ENCODE results near the gene RXRA. TPM values are rescaled to one million over a fixed set of nuclear protein-coding genes. Genes with fewer than 3 reads are reported as not detected.

Gene RXRA
- polyA plus RNA-seq, 1 of the 3 experiments (the other 2 are of a cell fraction): 7.6 TPM

DNA sequence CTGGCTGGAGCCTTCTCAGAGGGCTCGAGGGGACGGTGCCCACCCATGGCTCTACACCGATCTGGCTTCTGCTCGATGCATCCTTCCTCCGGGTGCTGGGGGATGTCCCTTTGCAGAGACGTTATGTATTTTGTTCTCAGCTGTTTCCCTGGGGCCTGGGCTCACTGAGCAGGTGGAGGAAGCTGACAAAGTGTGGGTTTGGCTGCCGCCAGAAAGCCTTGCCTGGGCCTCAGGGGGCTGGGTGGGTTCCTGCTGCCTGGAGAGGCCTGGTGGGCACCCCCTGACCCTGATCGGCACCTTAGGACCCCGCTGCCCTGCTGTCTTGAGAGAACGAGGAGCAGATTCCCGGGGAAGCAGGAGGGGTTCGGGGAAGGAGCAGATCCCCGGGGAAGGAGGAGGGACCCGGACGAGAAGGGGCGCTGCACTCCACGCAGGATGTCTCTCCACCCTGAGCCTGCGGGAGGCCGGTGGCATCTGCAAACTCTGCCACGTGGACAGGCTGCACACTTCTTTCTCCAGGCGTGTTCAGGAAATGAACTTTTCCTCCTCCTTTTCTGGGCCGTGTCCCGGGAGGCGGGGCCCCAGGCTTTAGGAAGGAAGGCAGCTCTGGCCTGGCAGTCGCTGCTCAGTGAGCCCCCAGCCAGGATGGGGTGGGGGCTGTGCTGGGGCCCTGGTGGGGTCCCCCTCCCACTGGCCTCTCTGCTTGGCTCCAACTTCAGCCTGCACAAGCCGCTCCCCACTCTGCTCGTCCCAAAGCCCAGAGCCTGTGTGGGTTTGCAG, 148.9 kb downstream of the RXRA start:
- H3K4me1 ChIP-seq (ENCODE audit: control insufficient read depth in 1 of 2, insufficient read depth in 2 of 2, low read depth in 1 of 2, low read length in 1 of 2): no peaks in the 10 kb centered on the region
- H3K4me2 ChIP-seq: no peak overlapping the region
- ChIA-PET POLR2A (no interaction called here), CTCF (interaction anchor here (1.0 kb wide), 1 partner anchor 304 kb away, joined by 3 read pairs; no protein-coding TSS in a partner anchor)
- H3K9me3 ChIP-seq: no peaks in the 10 kb centered on the region
- H3K4me3 ChIP-seq (ENCODE audit: low read depth in 2 of 2, low read length in 1 of 2): no peak overlapping the region
- no peak overlapping the region for H3K27ac ChIP-seq (ENCODE audit: low read depth in 2 of 2, low read length in 1 of 2)
- DNase-seq: no peak
- H3K9ac ChIP-seq: no peak overlapping the region
- no peaks in the 10 kb centered on the region for H3K36me3 ChIP-seq (replicated peaks in 1 of 2; ENCODE audit: control insufficient read depth in 1 of 2, insufficient read depth in 2 of 2, low read length in 1 of 2)
- 87% methylated on average over 17 of the region's 27 CpGs for WGBS (ENCODE audit: low lambda C conversion rate)
- H3K79me2 ChIP-seq (ENCODE audit: insufficient read depth): no peaks in the 10 kb centered on the region
- no peaks in the 10 kb centered on the region for H3K27me3 ChIP-seq (ENCODE audit: insufficient read depth)
- H3F3A ChIP-seq (replicated peaks; ENCODE audit: insufficient read depth): no peaks in the 10 kb centered on the region
- TF ChIP-seq, protein P1, sequence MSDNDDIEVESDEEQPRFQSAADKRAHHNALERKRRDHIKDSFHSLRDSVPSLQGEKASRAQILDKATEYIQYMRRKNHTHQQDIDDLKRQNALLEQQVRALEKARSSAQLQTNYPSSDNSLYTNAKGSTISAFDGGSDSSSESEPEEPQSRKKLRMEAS (IDR thresholded peaks at IDR 0.05; ENCODE audit: low read depth): no peak
- TF ChIP-seq REST (IDR thresholded peaks at IDR 0.05; ENCODE audit: low read depth, low read length): no peak
- TF ChIP-seq MXI1 (IDR thresholded peaks at IDR 0.05; ENCODE audit: low read depth, low read length): no peak
- no peak for TF ChIP-seq SIN3A (IDR thresholded peaks at IDR 0.05; ENCODE audit: borderline replicate concordance, low read depth, low read length)
- TF ChIP-seq, protein P2, sequence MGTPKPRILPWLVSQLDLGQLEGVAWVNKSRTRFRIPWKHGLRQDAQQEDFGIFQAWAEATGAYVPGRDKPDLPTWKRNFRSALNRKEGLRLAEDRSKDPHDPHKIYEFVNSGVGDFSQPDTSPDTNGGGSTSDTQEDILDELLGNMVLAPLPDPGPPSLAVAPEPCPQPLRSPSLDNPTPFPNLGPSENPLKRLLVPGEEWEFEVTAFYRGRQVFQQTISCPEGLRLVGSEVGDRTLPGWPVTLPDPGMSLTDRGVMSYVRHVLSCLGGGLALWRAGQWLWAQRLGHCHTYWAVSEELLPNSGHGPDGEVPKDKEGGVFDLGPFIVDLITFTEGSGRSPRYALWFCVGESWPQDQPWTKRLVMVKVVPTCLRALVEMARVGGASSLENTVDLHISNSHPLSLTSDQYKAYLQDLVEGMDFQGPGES (IDR thresholded peaks at IDR 0.05; ENCODE audit: low read depth, low read length): no peak
- no peak for TF ChIP-seq FOXJ3 (CRISPR knock-in tag; IDR thresholded peaks at IDR 0.05)
- no peak for TF ChIP-seq FOXM1 (IDR thresholded peaks at IDR 0.05; ENCODE audit: low read depth)
- TF ChIP-seq USF2 (IDR thresholded peaks at IDR 0.05; ENCODE audit: borderline replicate concordance, low read depth, low read length): no peak
- H4K20me1 ChIP-seq (ENCODE audit: insufficient read depth): no peaks in the 10 kb centered on the region
- no peaks in the 10 kb centered on the region for H3K9me2 ChIP-seq
- no peak overlapping the region for H2AFZ ChIP-seq (ENCODE audit: low read depth)
